GM23248 (cell line): ENCODE data around the gene CCL11. TPM values are rescaled to one million over a fixed set of nuclear protein-coding genes. Genes with fewer than 3 reads are reported as not detected.

Experiments
- DNase-seq: peaks from one replicate; pipeline ENCODE4 v3.0.0-alpha.2; 2015
- H2AFZ ChIP-seq: fragments of 200-600 bp; sonication (generic); 2 replicates; pipeline ENCODE4 v1.6.1; 2016; ENCODE audit warnings: antibody characterized with exemption
- H3F3A ChIP-seq: fragments of 200-600 bp; sonication (generic); 2 replicates; pipeline ENCODE4 v1.6.1; 2016; ENCODE audit warnings: mild to moderate bottlenecking, antibody characterized with exemption, mixed run types; ENCODE audit not compliant: insufficient read depth
- H3K27ac ChIP-seq: fragments of 200-600 bp; sonication (generic); 2 replicates; pipeline ENCODE4 v1.5.1; 2016; ENCODE audit warnings: mild to moderate bottlenecking
- H3K27me3 ChIP-seq: fragments of 200-600 bp; sonication (generic); replicated peaks from 2 replicates; pipeline ENCODE4 v1.6.1; 2016; ENCODE audit warnings: mild to moderate bottlenecking; ENCODE audit not compliant: insufficient read depth
- H3K36me3 ChIP-seq: fragments of 200-600 bp; sonication (generic); 2 replicates; pipeline ENCODE4 v1.6.1; 2016; ENCODE audit warnings: low read depth, mild to moderate bottlenecking
- H3K4me1 ChIP-seq: fragments of 200-600 bp; sonication (generic); 2 replicates; pipeline ENCODE4 v1.6.1; 2016; ENCODE audit warnings: mild to moderate bottlenecking; ENCODE audit not compliant: insufficient read depth
- H3K4me2 ChIP-seq: fragments of 200-600 bp; sonication (generic); one replicate; pipeline ENCODE4 v1.6.1; 2016; ENCODE audit warnings: mild to moderate bottlenecking; ENCODE audit not compliant: unreplicated experiment
- H3K4me3 ChIP-seq: fragments of 200-600 bp; sonication (generic); 2 replicates; pipeline ENCODE4 v1.5.1; 2016; ENCODE audit warnings: mild to moderate bottlenecking
- H3K79me2 ChIP-seq: fragments of 200-600 bp; sonication (generic); 2 replicates; pipeline ENCODE4 v1.6.1; 2016; ENCODE audit warnings: mild to moderate bottlenecking; ENCODE audit not compliant: insufficient read depth
- H3K9ac ChIP-seq: fragments of 200-600 bp; sonication (generic); 2 replicates; pipeline ENCODE4 v1.6.1; 2016; ENCODE audit warnings: mild to moderate bottlenecking
- H3K9me2 ChIP-seq: fragments of 200-600 bp; sonication (generic); 2 replicates; pipeline ENCODE4 v1.6.1; 2016; ENCODE audit warnings: mixed run types, mild to moderate bottlenecking, moderate library complexity; ENCODE audit not compliant: insufficient read depth
- H3K9me3 ChIP-seq: fragments of 200-600 bp; sonication (generic); one replicate; pipeline ENCODE4 v1.6.1; 2017; ENCODE audit warnings: low read depth
- H4K20me1 ChIP-seq: fragments of 200-600 bp; sonication (generic); 2 replicates; pipeline ENCODE4 v1.6.0; 2016; ENCODE audit not compliant: insufficient read depth
- EZH2 ChIP-seq: fragments of 200-600 bp; sonication (generic); IDR thresholded peaks from 2 replicates; pipeline ENCODE4 v1.6.1; 2018; ENCODE audit warnings: antibody characterized with exemption, mild to moderate bottlenecking; ENCODE audit not compliant: insufficient read depth, poor library complexity, severe bottlenecking
- EZH2phosphoT487 ChIP-seq: fragments of 200-600 bp; sonication (generic); IDR thresholded peaks from 2 replicates; pipeline ENCODE4 v1.6.1; 2018; ENCODE audit warnings: antibody characterized with exemption, moderate library complexity, mild to moderate bottlenecking, low read depth; ENCODE audit not compliant: insufficient read depth
- WGBS, 2 experiments: methylation state at CpG; one replicate each; pipeline ENCODE4 v1.1.6; 2015 to 2017; ENCODE audit warnings: low lambda C conversion rate in 2 of 2, low coverage in 1 of 2; ENCODE audit errors: missing lambda C conversion rate in 2 of 2; 5-methylcytosine and 5-hydroxymethylcytosine counted together
- in situ Hi-C: fragments of 300-500 bp; cut with MboI; formaldehyde crosslinking; loops from 2 replicates; pipeline ENCODE4 v1.15.0; 2020
- polyA plus RNA-seq: library from polyadenylated mRNA; unstranded; fragments of >200 nt; fragmentation: Nextera tagmentation; extraction: Ambion mirVana; gene quantifications from 2 replicates; pipeline ENCODE4 v1.2.1, GENCODE V29; 2016
- total RNA-seq: library from RNA; depleted of rRNA; stranded (reverse); fragments of >200 nt; shearing (Covaris generic); gene quantifications from 2 replicates; pipeline ENCODE4 v1.2.3, GENCODE V29; 2014

CCL11 gene
- total and polyA plus RNA-seq, 2 experiments from 2014 or later = not detected

- H3K4me2 ChIP-seq = no peak overlapping the region
- DNase-seq = peak; percentile 29
- H3F3A ChIP-seq = 0 out of 2 replicates have a peak, but pooled peaks cover 4% of the 10 kb centered on the region
- no peaks in the 10 kb centered on the region for H3K9me2 ChIP-seq
- H3K27me3 ChIP-seq = no peaks in the 10 kb centered on the region
- H3K36me3 ChIP-seq = no peaks in the 10 kb centered on the region
- no peak overlapping the region for H3K9ac ChIP-seq
- no peak for TF ChIP-seq EZH2phosphoT487
- no peak for TF ChIP-seq EZH2
- no peaks in the 10 kb centered on the region for H3K79me2 ChIP-seq
- no peaks in the 10 kb centered on the region for H4K20me1 ChIP-seq
- H2AFZ ChIP-seq = no peak overlapping the region
- no peaks in the 10 kb centered on the region for H3K9me3 ChIP-seq
- in situ Hi-C loops = no loop called here
- H3K4me3 ChIP-seq = no peak overlapping the region
- WGBS, 2 experiments = 44% methylated on average over 3 of the region's 3 CpGs
- H3K27ac ChIP-seq = no peak overlapping the region
- H3K4me1 ChIP-seq = peaks cover 11% of the 10 kb centered on the region
Observed at GRCh38 chr17:34265711-34266110, 19.8 kb upstream of the CCL11 start.

GRCh38 chr17:34269969-34270368 lies 15.6 kb upstream of the CCL11 start, which contains the start of gene CCL7:
CCL7 (plus strand) TSS chr17:34270221; CDS start chr17:34270291, 70 bp downstream.
- H3K36me3 ChIP-seq = no peaks in the 10 kb centered on the region
- no peak within 1 kb of the TSS for H3K9ac ChIP-seq
- no peaks in the 10 kb centered on the region for H3K27me3 ChIP-seq
- no peaks in the 10 kb centered on the region for H3K79me2 ChIP-seq
- TF ChIP-seq EZH2 (no peak), EZH2phosphoT487 (no peak)
- no peaks in the 10 kb centered on the region for H4K20me1 ChIP-seq
- peak; percentile 70 for DNase-seq
- H3K9me2 ChIP-seq = no peaks in the 10 kb centered on the region
- 0 out of 2 replicates have a peak, but pooled peaks cover 4% of the 10 kb centered on the region for H3F3A ChIP-seq
- no peak within 1 kb of the TSS for H3K4me3 ChIP-seq
- H3K4me2 ChIP-seq = peak within 1 kb of the TSS; percentile 27
- H3K9me3 ChIP-seq = no peaks in the 10 kb centered on the region
- WGBS, 2 experiments = 0% methylated on average over 1 of the region's 1 CpG
- no peak within 1 kb of the TSS for H2AFZ ChIP-seq
- H3K27ac ChIP-seq = no peak within 1 kb of the TSS
- in situ Hi-C loops = no loop called here
- peaks cover 11% of the 10 kb centered on the region for H3K4me1 ChIP-seq

- peak overlapping the region; percentile 8 for H3K4me2 ChIP-seq
- H3K36me3 ChIP-seq = no peaks in the 10 kb centered on the region; the same call in 1 of the 2 replicates
- H3K9me3 ChIP-seq = no peaks in the 10 kb centered on the region
- no peak overlapping the region for H3K9ac ChIP-seq
- TF ChIP-seq EZH2phosphoT487 = no peak
- H3K4me3 ChIP-seq = no peak overlapping the region
- peaks cover 5% of the 10 kb centered on the region; the same call in 1 of the 2 replicates for H3F3A ChIP-seq
- peaks cover 11% of the 10 kb centered on the region for H3K4me1 ChIP-seq
- H2AFZ ChIP-seq = no peak overlapping the region
- H3K27ac ChIP-seq = peak overlapping the region; percentile 25; the same call in 1 of the 2 replicates
- H4K20me1 ChIP-seq = no peaks in the 10 kb centered on the region
- no peaks in the 10 kb centered on the region for H3K9me2 ChIP-seq
- DNase-seq = peak; percentile 95
- no peaks in the 10 kb centered on the region for H3K79me2 ChIP-seq
- in situ Hi-C loops = no loop called here
- no peaks in the 10 kb centered on the region for H3K27me3 ChIP-seq
- 0 to 4% methylated on average over 1 of the region's 1 CpG for WGBS, 2 experiments
Observed at GRCh38 chr17:34275881-34276280, 9.7 kb upstream of the CCL11 start.

GRCh38 chr17:34276826-34277225 lies 8.7 kb upstream of the CCL11 start:
- peaks cover 5% of the 10 kb centered on the region; the same call in 1 of the 2 replicates for H3F3A ChIP-seq
- no peak overlapping the region for H3K4me3 ChIP-seq
- peaks cover 11% of the 10 kb centered on the region for H3K4me1 ChIP-seq
- no peak overlapping the region for H3K9ac ChIP-seq
- TF ChIP-seq EZH2phosphoT487 (no peak), EZH2 (no peak)
- no peaks in the 10 kb centered on the region for H3K9me3 ChIP-seq
- H3K4me2 ChIP-seq = no peak overlapping the region
- no peaks in the 10 kb centered on the region for H3K9me2 ChIP-seq
- in situ Hi-C loops = no loop called here
- 0 out of 2 replicates have a peak, but pooled peaks cover 5% of the 10 kb centered on the region for H3K27me3 ChIP-seq
- no peaks in the 10 kb centered on the region; the same call in 1 of the 2 replicates for H3K36me3 ChIP-seq
- WGBS, 2 experiments = 66 to 68% methylated on average over 4 of the region's 4 CpGs
- no peak overlapping the region for H3K27ac ChIP-seq
- no peaks in the 10 kb centered on the region for H3K79me2 ChIP-seq
- no peaks in the 10 kb centered on the region for H4K20me1 ChIP-seq
- H2AFZ ChIP-seq = no peak overlapping the region
- DNase-seq = no peak
